ENCODE results near the gene PHF21B.

Gene PHF21B

DNA sequence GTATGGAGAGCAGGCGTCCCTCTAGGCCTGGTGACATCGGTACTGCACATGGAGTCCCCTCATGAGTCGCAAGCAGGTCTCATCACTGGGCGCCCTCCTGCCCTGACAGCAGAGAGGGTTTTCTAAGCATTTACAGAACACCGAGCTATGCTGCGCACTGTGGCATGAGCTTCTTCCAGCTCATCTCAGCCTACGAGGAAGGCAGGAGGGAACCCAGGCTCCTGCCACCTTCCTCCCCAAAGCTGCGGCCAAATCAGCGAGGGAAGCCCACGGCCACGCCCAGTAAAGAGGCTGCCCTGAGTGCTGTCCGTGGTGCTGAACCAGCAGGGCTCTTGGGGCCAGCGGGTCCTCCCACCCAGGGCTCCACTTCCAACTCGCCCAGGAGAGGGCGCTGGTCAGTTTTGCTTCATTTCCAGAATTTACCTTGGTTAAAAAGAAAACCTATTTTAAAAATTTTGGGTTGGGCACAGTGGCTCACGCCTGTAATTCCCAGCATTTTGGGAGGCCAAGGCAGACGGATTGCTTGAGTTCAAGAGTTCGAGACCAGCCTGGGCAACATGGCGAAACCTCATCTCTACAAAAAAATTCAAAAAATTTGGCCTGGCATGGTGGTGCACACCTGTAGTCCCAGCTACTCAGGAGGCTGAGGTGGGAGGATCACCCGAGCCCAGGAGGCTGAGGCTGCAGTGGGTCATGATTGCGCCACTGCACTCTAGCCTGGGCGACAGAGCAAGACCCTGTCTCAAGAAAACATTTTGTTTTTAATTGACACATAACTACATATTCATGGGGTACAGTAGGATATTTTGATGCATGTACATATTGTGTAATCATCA lies 34.2 kb downstream of the PHF21B start:
- H3K9me3 ChIP-seq (ENCODE audit: control insufficient read depth, low read length), result no peaks in the 10 kb centered on the region
- H3K36me3 ChIP-seq (ENCODE audit: control insufficient read depth in 1 of 2, insufficient read depth in 2 of 2, low read depth in 1 of 2, low read length in 2 of 2), result no peaks in the 10 kb centered on the region
- H2AK5ac ChIP-seq (ENCODE audit: low read length, severe bottlenecking), result no peak overlapping the region
- no peak overlapping the region for H3K4me3 ChIP-seq (ENCODE audit: insufficient read depth in 1 of 2, low read depth in 1 of 2, low read length in 2 of 2)
- no peak overlapping the region for H3K4me2 ChIP-seq (ENCODE audit: low read length, poor library complexity, severe bottlenecking)
- no peak overlapping the region for H2BK120ac ChIP-seq (ENCODE audit: low read depth, low read length)
- H3K79me1 ChIP-seq (replicated peaks; ENCODE audit: low read length, poor library complexity, severe bottlenecking), result no peaks in the 10 kb centered on the region
- H3K4me1 ChIP-seq (ENCODE audit: control insufficient read depth, insufficient read depth, low read depth, low read length), result no peaks in the 10 kb centered on the region
- H2AFZ ChIP-seq (ENCODE audit: low read depth, low read length), result no peak overlapping the region
- no peak overlapping the region for H2BK5ac ChIP-seq (ENCODE audit: low read depth, low read length, poor library complexity, severe bottlenecking)
- 37% methylated on average over 20 of the region's 22 CpGs for WGBS
- H2BK12ac ChIP-seq (ENCODE audit: low read length in 2 of 2), result no peak overlapping the region
- DNase-seq, result peak; percentile 70
- no peak overlapping the region for H3K9ac ChIP-seq (ENCODE audit: low read length)
- no peak overlapping the region for H4K8ac ChIP-seq (ENCODE audit: low read length)
- H2BK15ac ChIP-seq (ENCODE audit: low read depth, poor library complexity, severe bottlenecking), result no peak overlapping the region
- H3K14ac ChIP-seq (ENCODE audit: low read length in 2 of 2), result no peak overlapping the region
- no peak overlapping the region for H3K27ac ChIP-seq (ENCODE audit: low read length, poor library complexity, severe bottlenecking)
- H3K23ac ChIP-seq (ENCODE audit: low read length in 2 of 2), result no peak overlapping the region
- H3K4ac ChIP-seq (ENCODE audit: low read depth in 1 of 2, low read length in 2 of 2), result no peak overlapping the region
- no peak overlapping the region for H4K91ac ChIP-seq (ENCODE audit: low read length)
- no peak overlapping the region for H3K18ac ChIP-seq (ENCODE audit: low read depth in 1 of 2, low read length in 2 of 2)
- H3K27me3 ChIP-seq (ENCODE audit: control insufficient read depth in 1 of 2, insufficient read depth in 1 of 2, low read length in 2 of 2), result peaks cover 24 to 72% of the 10 kb centered on the region in 2 experiments

DNA sequence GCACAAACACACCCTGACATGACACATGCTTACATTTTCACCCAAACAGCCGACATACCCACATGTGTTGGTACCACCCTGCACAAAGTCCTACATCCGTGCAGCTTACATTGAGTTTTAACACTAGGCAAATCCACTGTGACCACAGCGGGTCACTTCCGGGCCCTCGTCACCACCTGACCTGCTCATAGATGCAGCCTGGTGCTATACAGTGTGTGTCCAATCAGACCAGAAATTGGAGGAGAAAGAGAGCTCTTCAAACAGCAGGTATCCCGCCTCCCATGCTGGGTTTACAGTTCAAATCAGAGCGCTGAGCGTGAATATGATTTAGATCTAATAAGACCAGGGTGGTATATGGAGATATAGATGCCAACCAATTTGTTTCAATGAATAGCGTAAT lies 35.4 kb downstream of the PHF21B start:
- Histone ChIP-seq H3K4me2 (ENCODE audit: low read length, poor library complexity, severe bottlenecking) (no peak overlapping the region), H3K9ac (ENCODE audit: low read length) (no peak overlapping the region), H3K27ac (ENCODE audit: low read length, poor library complexity, severe bottlenecking) (no peak overlapping the region), H4K8ac (ENCODE audit: low read length) (no peak overlapping the region), H3K27me3 (ENCODE audit: control insufficient read depth in 1 of 2, insufficient read depth in 1 of 2, low read length in 2 of 2) (peaks cover 17 to 74% of the 10 kb centered on the region in 2 experiments), H2AFZ (ENCODE audit: low read depth, low read length) (no peak overlapping the region), H2AK5ac (ENCODE audit: low read length, severe bottlenecking) (no peak overlapping the region), H2BK120ac (ENCODE audit: low read depth, low read length) (no peak overlapping the region), H2BK5ac (ENCODE audit: low read depth, low read length, poor library complexity, severe bottlenecking) (no peak overlapping the region), H3K23ac (ENCODE audit: low read length in 2 of 2) (no peak overlapping the region), H2BK15ac (ENCODE audit: low read depth, poor library complexity, severe bottlenecking) (no peak overlapping the region), H3K14ac (ENCODE audit: low read length in 2 of 2) (no peak overlapping the region), H3K4ac (ENCODE audit: low read depth in 1 of 2, low read length in 2 of 2) (no peak overlapping the region), H3K9me3 (ENCODE audit: control insufficient read depth, low read length) (no peaks in the 10 kb centered on the region), H3K4me3 (ENCODE audit: insufficient read depth in 1 of 2, low read depth in 1 of 2, low read length in 2 of 2) (no peak overlapping the region), H2BK12ac (ENCODE audit: low read length in 2 of 2) (no peak overlapping the region), H3K18ac (ENCODE audit: low read depth in 1 of 2, low read length in 2 of 2) (no peak overlapping the region), H3K4me1 (ENCODE audit: control insufficient read depth, insufficient read depth, low read depth, low read length) (no peaks in the 10 kb centered on the region), H3K36me3 (ENCODE audit: control insufficient read depth in 1 of 2, insufficient read depth in 2 of 2, low read depth in 1 of 2, low read length in 2 of 2) (no peaks in the 10 kb centered on the region), H3K79me1 (replicated peaks; ENCODE audit: low read length, poor library complexity, severe bottlenecking) (no peaks in the 10 kb centered on the region), H4K91ac (ENCODE audit: low read length) (no peak overlapping the region)
- WGBS, result 79% methylated on average over 6 of the region's 9 CpGs
- no peak for DNase-seq

DNA sequence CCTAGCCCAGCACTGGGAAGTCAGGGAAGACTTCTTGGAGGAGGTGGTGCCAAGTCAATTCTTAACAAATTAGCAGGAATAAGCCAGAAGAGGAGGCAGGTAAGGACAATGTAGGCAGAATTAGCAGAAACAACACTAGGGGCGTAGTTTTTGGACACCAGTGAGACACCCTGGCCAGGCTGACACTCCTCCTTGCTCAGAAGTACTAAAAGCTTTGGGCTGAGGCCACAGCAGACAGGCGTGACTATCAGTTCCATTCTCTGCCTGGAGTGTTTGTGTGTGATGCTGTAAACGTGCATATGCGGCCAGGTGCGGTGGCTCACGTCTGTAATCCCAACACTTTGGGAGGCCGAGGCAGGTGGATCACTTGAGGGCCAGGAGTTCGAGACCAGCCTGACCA lies 36.0 kb downstream of the PHF21B start:
- WGBS, result 90% methylated on average over 8 of the region's 8 CpGs
- no peak overlapping the region for H2AFZ ChIP-seq (ENCODE audit: low read depth, low read length)
- H2AK5ac ChIP-seq (ENCODE audit: low read length, severe bottlenecking), result no peak overlapping the region
- no peak overlapping the region for H3K27ac ChIP-seq (ENCODE audit: low read length, poor library complexity, severe bottlenecking)
- no peak overlapping the region for H3K23ac ChIP-seq (ENCODE audit: low read length in 2 of 2)
- H4K91ac ChIP-seq (ENCODE audit: low read length), result no peak overlapping the region
- H3K14ac ChIP-seq (ENCODE audit: low read length in 2 of 2), result no peak overlapping the region
- no peak overlapping the region for H2BK120ac ChIP-seq (ENCODE audit: low read depth, low read length)
- no peak for DNase-seq
- H3K27me3 ChIP-seq (ENCODE audit: control insufficient read depth in 1 of 2, insufficient read depth in 1 of 2, low read length in 2 of 2), result peaks cover 15 to 71% of the 10 kb centered on the region in 2 experiments
- H3K4me3 ChIP-seq (ENCODE audit: insufficient read depth in 1 of 2, low read depth in 1 of 2, low read length in 2 of 2), result no peak overlapping the region
- no peak overlapping the region for H3K4me2 ChIP-seq (ENCODE audit: low read length, poor library complexity, severe bottlenecking)
- H3K4me1 ChIP-seq (ENCODE audit: control insufficient read depth, insufficient read depth, low read depth, low read length), result no peaks in the 10 kb centered on the region
- no peaks in the 10 kb centered on the region for H3K79me1 ChIP-seq (replicated peaks; ENCODE audit: low read length, poor library complexity, severe bottlenecking)
- H3K9ac ChIP-seq (ENCODE audit: low read length), result no peak overlapping the region
- H3K36me3 ChIP-seq (ENCODE audit: control insufficient read depth in 1 of 2, insufficient read depth in 2 of 2, low read depth in 1 of 2, low read length in 2 of 2), result no peaks in the 10 kb centered on the region
- no peak overlapping the region for H4K8ac ChIP-seq (ENCODE audit: low read length)
- H2BK15ac ChIP-seq (ENCODE audit: low read depth, poor library complexity, severe bottlenecking), result no peak overlapping the region
- H2BK5ac ChIP-seq (ENCODE audit: low read depth, low read length, poor library complexity, severe bottlenecking), result no peak overlapping the region
- no peak overlapping the region for H2BK12ac ChIP-seq (ENCODE audit: low read length in 2 of 2)
- H3K18ac ChIP-seq (ENCODE audit: low read depth in 1 of 2, low read length in 2 of 2), result no peak overlapping the region
- no peak overlapping the region for H3K4ac ChIP-seq (ENCODE audit: low read depth in 1 of 2, low read length in 2 of 2)
- no peaks in the 10 kb centered on the region for H3K9me3 ChIP-seq (ENCODE audit: control insufficient read depth, low read length)

DNA sequence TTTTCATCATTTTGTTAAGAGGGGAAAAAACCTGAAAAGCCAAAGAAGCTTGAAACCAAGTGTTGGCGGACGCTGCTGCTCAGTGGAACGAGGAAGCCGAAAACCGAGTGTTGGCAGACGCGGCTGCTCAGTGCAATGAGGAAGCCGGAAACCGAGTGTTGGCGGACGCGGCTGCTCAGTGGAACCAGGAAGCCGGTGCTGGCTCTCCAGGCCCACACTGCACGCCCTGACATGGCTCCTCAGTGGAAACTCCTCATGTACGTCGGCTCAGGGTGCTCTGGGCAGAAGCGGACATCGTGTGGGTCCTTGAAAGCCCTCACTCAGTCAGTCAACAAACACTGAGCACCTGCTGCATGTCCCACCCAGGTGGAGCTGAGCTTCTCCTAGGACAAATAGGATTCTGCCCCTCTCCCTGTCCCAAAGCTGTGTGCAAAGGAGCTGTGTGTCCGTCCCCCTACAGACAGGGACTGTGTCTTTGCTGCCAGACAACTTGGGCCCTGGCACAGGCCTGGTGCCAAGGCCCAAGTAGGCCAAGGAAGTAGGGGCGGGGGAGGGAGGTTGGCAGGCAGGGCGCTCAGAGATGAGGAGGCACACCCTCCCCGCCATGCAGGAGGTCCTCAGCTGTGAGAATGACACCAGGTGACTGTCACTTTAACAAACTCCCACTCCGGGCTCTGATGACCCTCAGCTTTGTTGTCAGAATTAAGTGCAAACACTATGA lies 37.3 kb downstream of the PHF21B start:
- H3K27ac ChIP-seq (ENCODE audit: low read length, poor library complexity, severe bottlenecking), result no peak overlapping the region
- no peaks in the 10 kb centered on the region for H3K36me3 ChIP-seq (ENCODE audit: control insufficient read depth in 1 of 2, insufficient read depth in 2 of 2, low read depth in 1 of 2, low read length in 2 of 2)
- no peak overlapping the region for H2AK5ac ChIP-seq (ENCODE audit: low read length, severe bottlenecking)
- H2BK15ac ChIP-seq (ENCODE audit: low read depth, poor library complexity, severe bottlenecking), result no peak overlapping the region
- no peaks in the 10 kb centered on the region for H3K4me1 ChIP-seq (ENCODE audit: control insufficient read depth, insufficient read depth, low read depth, low read length)
- no peak overlapping the region for H2AFZ ChIP-seq (ENCODE audit: low read depth, low read length)
- H4K8ac ChIP-seq (ENCODE audit: low read length), result no peak overlapping the region
- no peak overlapping the region for H3K4ac ChIP-seq (ENCODE audit: low read depth in 1 of 2, low read length in 2 of 2)
- H3K18ac ChIP-seq (ENCODE audit: low read depth in 1 of 2, low read length in 2 of 2), result no peak overlapping the region
- H3K9me3 ChIP-seq (ENCODE audit: control insufficient read depth, low read length), result no peaks in the 10 kb centered on the region
- H3K23ac ChIP-seq (ENCODE audit: low read length in 2 of 2), result peak overlapping the region in 1 of 2 experiments; percentile 42
- no peak overlapping the region for H3K4me2 ChIP-seq (ENCODE audit: low read length, poor library complexity, severe bottlenecking)
- H2BK120ac ChIP-seq (ENCODE audit: low read depth, low read length), result no peak overlapping the region
- no peak for DNase-seq
- H3K4me3 ChIP-seq (ENCODE audit: insufficient read depth in 1 of 2, low read depth in 1 of 2, low read length in 2 of 2), result no peak overlapping the region
- H3K79me1 ChIP-seq (replicated peaks; ENCODE audit: low read length, poor library complexity, severe bottlenecking), result no peaks in the 10 kb centered on the region
- H3K27me3 ChIP-seq (ENCODE audit: control insufficient read depth in 1 of 2, insufficient read depth in 1 of 2, low read length in 2 of 2), result peaks cover 19 to 61% of the 10 kb centered on the region in 2 experiments
- H2BK5ac ChIP-seq (ENCODE audit: low read depth, low read length, poor library complexity, severe bottlenecking), result no peak overlapping the region
- no peak overlapping the region for H3K9ac ChIP-seq (ENCODE audit: low read length)
- H4K91ac ChIP-seq (ENCODE audit: low read length), result no peak overlapping the region
- H2BK12ac ChIP-seq (ENCODE audit: low read length in 2 of 2), result no peak overlapping the region
- WGBS, result 84% methylated on average over 21 of the region's 23 CpGs
- no peak overlapping the region for H3K14ac ChIP-seq (ENCODE audit: low read length in 2 of 2)

All from mesenchymal stem cell (in vitro differentiated cells and primary cell).